Activated CD4-positive, alpha-beta T cell treated with anti-CD3 and anti-CD28 coated beads, Interleukin-2, amount 10 ng/mL, durations not matched to agents 7 days and 5 days (primary cell): Measurements from ENCODE around the gene KAZN. TPM values are rescaled to one million over a fixed set of nuclear protein-coding genes. Genes with fewer than 3 reads are reported as not detected.

Experiments used
- CTCF ChIA-PET: fragments of 350-600 bp; sonication (Branson Sonifier 250); formaldehyde crosslinking; loops from one replicate; lab custom pipeline; 2021; ENCODE audit warnings: antibody characterized with exemption; lab: Charles Lee
- POLR2A ChIA-PET: fragments of 350-600 bp; sonication (Branson Sonifier 250); formaldehyde crosslinking; loops from one replicate; lab custom pipeline; 2021; ENCODE audit warnings: antibody characterized with exemption; lab: Charles Lee
- DNase-seq: peaks from one replicate; pipeline ENCODE4 v3.0.0-alpha.2; 2020
- H3K27ac Mint-ChIP-seq: one replicate; pipeline ENCODE4 v1.8.0; 2021; ENCODE audit warnings: mild to moderate bottlenecking, moderate library complexity, mixed read lengths
- H3K27me3 Mint-ChIP-seq: one replicate; pipeline ENCODE4 v1.8.0; 2021; ENCODE audit warnings: mixed read lengths
- H3K36me3 Mint-ChIP-seq: one replicate; pipeline ENCODE4 v1.8.0; 2021; ENCODE audit warnings: low read depth, mixed read lengths
- H3K4me1 Mint-ChIP-seq: one replicate; pipeline ENCODE4 v1.8.0; 2021; ENCODE audit warnings: mixed read lengths
- H3K4me3 Mint-ChIP-seq: one replicate; pipeline ENCODE4 v1.8.0; 2021; ENCODE audit warnings: mild to moderate bottlenecking, moderate library complexity, mixed read lengths
- H3K9me3 Mint-ChIP-seq: one replicate; pipeline ENCODE4 v1.8.0; 2021; ENCODE audit warnings: mixed read lengths
- total RNA-seq, 2 experiments: library from RNA; stranded (reverse); gene quantifications; one replicate each; pipeline ENCODE4 v1.2.3, GENCODE V29; 2021

The KAZN gene
- total RNA-seq, 2 experiments from 2014 or later = 0.21 to 0.22 TPM

DNA sequence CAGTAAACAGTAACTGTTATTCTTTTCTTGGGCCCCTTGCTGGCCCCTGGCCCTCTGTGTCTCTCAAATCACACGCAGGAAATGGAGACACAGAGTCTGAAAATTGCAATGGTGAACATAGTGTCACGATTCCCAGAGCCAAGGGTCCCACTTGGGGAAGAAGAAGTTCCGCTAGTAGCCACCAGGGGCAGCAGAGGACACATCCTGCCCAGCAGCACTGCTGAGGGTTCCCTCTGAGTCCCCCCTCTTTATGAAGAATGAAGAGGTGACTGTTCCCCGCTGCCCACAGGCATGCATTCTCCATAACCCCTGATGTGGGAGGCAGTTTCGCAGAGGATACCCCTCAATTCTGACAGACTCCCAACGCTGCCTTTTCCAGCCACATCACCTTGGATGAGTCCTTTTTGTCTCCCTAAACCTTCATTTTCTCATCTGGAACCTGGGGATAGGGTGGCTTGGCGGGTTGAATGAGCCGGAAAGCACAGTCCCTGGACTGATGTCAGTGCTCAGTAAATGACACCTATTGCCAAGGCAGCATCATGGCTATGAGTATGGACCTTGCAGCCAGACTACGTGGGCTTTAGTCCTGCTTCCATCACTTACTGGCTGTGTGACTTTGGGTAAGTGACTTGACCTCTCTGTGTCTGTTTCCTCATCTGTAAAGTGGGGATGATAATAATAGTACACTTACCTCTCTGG lies 317.0 kb downstream of the KAZN start:
- no peaks in the 10 kb centered on the region for H3K4me1 Mint-ChIP-seq
- DNase-seq = peak; percentile 54
- ChIA-PET CTCF (no interaction called here), POLR2A (no interaction called here)
- H3K9me3 Mint-ChIP-seq = no peaks in the 10 kb centered on the region
- H3K27ac Mint-ChIP-seq = no peak overlapping the region
- H3K36me3 Mint-ChIP-seq = no peaks in the 10 kb centered on the region
- H3K27me3 Mint-ChIP-seq = peaks cover 2% of the 10 kb centered on the region
- H3K4me3 Mint-ChIP-seq = no peak overlapping the region

DNA sequence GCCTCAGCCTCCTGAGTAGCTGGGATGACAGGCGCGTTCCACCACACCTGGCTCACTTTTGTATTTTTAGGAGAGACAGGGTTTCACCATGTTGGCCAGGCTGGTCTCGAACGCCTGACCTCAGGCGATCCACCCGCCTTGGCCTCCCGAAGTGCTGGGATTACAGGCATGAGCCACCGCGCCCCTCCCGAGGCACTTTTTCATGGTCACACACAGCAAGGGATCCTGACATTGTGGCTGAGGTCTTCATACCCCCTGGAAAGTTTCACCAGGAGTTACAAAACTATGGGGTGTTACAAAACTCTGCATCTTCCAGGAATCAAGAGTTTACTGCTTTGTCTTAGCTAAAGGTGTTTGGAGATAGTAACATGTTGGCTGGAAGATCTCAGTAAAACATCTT lies 320.8 kb downstream of the KAZN start:
- CTCF ChIA-PET = no interaction called here
- DNase-seq = no peak
- POLR2A ChIA-PET = no interaction called here
- Mint-ChIP-seq H3K9me3 (no peaks in the 10 kb centered on the region), H3K36me3 (no peaks in the 10 kb centered on the region), H3K4me3 (no peak overlapping the region), H3K27ac (no peak overlapping the region), H3K4me1 (peaks cover 3% of the 10 kb centered on the region), H3K27me3 (peaks cover 12% of the 10 kb centered on the region)

DNA sequence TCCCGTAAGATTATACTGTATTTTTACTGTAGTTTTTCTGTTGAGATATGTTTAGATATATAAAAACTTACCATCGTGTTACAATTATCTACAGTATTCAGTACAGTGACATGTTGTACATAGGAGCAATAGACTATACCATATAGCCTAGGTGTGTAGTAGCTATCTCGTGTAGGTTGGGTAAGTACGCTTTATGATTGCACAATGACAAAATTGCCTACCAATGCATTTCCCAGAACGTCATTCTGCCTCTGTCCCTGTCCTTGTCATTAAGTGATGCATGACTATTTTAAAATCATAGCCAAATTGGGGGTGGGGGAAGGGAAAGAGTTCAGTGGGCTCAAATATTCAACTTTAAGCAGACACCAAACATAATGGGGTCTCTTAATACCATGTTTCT lies 321.3 kb downstream of the KAZN start:
- Mint-ChIP-seq H3K27me3 (peaks cover 12% of the 10 kb centered on the region), H3K27ac (no peak overlapping the region), H3K36me3 (no peaks in the 10 kb centered on the region), H3K4me1 (peaks cover 3% of the 10 kb centered on the region), H3K4me3 (no peak overlapping the region), H3K9me3 (no peaks in the 10 kb centered on the region)
- CTCF ChIA-PET = no interaction called here
- no peak for DNase-seq
- POLR2A ChIA-PET = no interaction called here

DNA sequence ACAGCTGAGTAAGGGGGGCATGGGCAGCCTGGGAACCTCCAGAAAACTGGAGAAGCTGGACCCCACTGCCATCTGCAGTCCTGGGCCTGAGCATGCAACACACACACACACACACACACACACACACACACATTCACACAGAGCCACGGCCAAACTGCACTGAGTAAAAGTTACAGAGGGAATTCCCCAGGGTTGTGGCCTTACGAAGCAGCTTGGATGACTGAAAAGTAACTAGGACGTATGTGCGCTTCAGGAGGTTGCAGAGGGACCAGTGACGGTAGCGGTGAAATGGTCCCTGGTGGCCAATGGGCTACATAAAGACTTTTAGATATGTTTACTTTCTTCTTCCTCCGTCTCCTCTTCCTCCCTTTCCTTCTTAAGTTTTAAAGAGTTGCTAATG lies 322.6 kb downstream of the KAZN start:
- DNase-seq = no peak
- Mint-ChIP-seq H3K27me3 (peaks cover 25% of the 10 kb centered on the region), H3K27ac (no peak overlapping the region), H3K36me3 (no peaks in the 10 kb centered on the region), H3K4me3 (no peak overlapping the region), H3K4me1 (peaks cover 8% of the 10 kb centered on the region), H3K9me3 (no peaks in the 10 kb centered on the region)
- CTCF ChIA-PET = no interaction called here
- POLR2A ChIA-PET = no interaction called here

DNA sequence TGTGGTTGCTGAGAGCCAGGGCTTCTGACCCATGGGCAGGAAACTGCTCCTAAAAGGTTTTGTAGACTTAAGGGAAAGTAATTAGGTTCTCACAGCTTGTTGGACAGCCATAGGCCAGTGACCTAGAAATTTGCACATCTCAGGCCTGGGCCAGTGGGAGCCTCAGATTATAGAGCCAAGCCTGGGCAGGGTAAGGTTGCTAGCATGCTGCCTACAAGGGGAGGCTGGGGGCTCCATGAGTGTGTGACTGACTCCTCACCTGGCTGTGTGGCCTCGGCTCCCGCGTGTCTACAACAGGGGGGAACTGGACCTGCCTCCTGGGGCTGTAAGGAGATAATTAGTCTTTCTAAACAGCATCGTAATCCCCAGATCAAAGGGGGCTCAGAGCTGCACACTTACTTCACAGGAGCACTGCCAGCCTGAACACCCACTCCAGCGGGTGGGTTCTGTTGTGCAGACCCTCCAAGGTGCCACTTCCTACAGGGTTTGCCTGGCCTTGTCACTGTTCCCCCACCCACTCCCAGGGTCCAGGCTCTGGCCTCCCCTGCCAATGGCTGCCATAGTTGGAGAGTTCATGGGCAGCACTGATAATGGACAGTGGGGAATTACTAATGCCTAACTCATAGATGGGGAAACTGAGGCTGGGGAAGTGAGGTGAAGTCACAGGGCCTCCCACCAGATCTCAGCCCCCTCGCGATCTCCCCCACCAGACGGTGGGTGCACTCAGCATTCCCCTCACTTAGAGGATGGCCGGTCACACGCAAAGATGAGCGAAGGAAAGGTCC lies 324.6 kb downstream of the KAZN start:
- Mint-ChIP-seq H3K4me1 (peaks cover 8% of the 10 kb centered on the region), H3K27me3 (peaks cover 38% of the 10 kb centered on the region), H3K36me3 (no peaks in the 10 kb centered on the region), H3K9me3 (no peaks in the 10 kb centered on the region), H3K27ac (no peak overlapping the region), H3K4me3 (peak overlapping the region; percentile 59)
- ChIA-PET POLR2A (no interaction called here), CTCF (no interaction called here)
- no peak for DNase-seq

DNA sequence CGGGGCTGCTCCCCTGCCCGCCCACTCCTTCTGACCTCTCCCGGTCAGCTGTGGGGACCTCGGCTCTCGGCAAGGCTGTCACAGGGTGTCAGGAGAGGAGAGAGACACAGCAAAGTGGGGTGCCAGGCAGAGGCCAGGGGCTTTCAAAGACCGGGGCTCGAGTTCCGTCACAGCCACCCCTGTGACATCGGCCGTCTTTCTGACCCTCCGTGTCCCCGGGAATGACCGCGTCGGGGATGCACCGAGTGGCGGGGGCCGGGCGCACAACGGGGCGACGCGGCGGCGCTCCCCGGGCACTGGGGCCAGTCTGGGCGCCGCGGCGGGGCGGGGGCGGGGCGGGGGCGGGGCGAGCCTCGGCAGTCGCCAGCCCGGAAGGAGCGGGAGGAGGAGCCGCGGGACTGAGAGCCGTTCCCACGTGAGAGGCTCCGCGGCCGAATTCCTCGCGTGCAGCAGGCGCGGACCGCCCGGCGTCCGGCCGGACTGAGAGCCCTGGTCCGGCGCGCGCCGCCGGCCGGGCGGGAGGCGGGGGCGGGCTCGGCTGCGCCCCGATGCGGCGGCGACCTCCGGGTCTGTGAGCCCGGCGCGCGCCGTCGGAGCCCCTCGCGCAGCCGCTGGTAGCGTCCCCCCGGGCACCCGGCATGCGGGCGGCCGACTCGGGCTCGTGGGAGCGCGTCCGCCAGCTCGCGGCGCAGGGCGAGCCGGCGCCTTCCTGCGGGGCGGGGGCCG lies 325.4 kb downstream of the KAZN start:
- POLR2A ChIA-PET = no interaction called here
- Mint-ChIP-seq H3K27ac (no peak overlapping the region), H3K4me1 (peaks cover 8% of the 10 kb centered on the region), H3K27me3 (peaks cover 40% of the 10 kb centered on the region), H3K4me3 (peak overlapping the region; percentile 59), H3K9me3 (no peaks in the 10 kb centered on the region), H3K36me3 (no peaks in the 10 kb centered on the region)
- DNase-seq = peak; percentile 50
- CTCF ChIA-PET = no interaction called here

DNA sequence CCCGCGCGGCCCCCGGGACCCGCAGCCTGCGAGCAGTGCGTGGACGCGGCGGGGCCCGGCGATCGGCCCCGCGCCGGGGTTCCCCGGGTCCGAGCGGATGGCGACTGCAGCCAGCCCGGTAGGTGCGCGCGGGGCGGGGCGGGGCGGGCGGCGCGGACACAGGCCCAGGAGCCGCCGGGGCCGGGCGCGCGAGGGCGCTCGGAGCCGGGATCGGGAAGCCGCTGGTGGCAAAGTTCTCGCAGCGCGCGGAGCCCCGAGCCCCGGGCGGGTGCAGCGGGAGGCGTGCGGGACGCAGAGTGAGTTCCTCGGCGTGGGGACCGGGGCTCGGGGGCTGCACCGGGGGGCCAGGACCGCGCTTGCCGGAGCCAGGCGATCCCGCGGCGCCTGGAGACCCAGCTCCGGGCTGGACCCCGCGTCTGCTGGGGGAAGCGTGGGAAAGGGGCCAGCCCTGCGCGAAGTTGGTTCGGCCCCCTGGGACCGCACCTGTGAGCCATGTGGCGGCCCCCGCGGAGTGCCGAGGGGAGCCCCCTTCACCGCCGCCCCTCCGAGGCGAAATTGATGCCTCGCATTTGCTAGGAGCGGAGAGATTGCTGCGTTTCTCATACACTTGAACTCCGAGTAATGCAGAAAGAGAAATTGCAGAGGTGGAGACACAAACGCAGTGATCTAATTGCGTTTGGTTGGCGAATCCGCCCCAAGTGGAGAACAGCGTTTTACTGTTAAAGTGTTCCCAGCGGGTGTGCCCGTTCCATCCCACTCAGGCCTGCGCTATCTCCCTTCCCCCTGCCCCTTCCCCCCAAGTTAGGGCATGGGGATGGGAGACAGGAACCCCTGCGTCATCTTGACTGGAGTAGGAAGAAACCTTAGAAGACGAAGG lies 326.2 kb downstream of the KAZN start:
- ChIA-PET POLR2A (no interaction called here), CTCF (no interaction called here)
- H3K27ac Mint-ChIP-seq = no peak overlapping the region
- no peaks in the 10 kb centered on the region for H3K9me3 Mint-ChIP-seq
- H3K36me3 Mint-ChIP-seq = no peaks in the 10 kb centered on the region
- H3K4me1 Mint-ChIP-seq = peaks cover 8% of the 10 kb centered on the region
- H3K27me3 Mint-ChIP-seq = peaks cover 40% of the 10 kb centered on the region
- peak; percentile 11 for DNase-seq
- peak overlapping the region; percentile 34 for H3K4me3 Mint-ChIP-seq

DNA sequence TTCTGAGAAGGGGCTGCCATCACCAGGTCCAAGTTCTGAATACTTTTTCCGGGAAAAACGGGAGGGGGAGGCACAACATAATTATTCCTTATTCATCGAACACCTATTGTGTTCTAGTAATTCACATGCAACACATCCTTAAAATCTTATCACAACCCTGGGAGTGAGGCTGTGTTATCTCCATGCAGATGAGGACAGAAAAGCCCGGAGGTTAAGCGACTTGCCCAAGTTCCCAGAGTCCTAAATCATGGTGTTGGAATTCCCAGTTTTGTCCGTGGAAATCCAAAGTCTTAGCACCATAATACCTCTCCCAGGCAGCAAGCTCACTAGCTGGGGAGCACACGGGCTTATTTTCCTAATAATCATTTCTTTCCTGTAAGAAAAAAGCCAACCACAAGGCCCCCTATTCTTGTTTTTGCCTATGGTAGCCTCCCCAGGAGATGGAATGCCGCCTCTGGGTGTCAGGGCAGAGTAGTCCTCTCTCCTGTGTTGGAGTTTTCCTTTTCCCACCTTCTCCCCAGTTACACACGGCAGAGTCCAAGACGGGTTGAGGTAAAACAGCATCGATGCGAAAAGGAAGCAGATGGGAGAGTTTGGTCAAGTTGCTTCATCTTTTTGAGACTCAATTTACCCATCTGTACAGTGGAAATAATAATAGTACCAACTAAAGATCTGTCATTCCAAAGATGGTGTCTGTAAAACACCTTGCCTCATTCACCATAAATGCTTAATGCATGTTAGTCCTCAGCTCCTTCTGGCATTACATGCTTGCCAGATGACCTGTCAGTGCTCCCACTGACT lies 327.1 kb downstream of the KAZN start:
- H3K4me1 Mint-ChIP-seq = peaks cover 8% of the 10 kb centered on the region
- H3K27me3 Mint-ChIP-seq = peaks cover 38% of the 10 kb centered on the region
- no peak overlapping the region for H3K27ac Mint-ChIP-seq
- ChIA-PET CTCF (no interaction called here), POLR2A (no interaction called here)
- no peak overlapping the region for H3K4me3 Mint-ChIP-seq
- no peaks in the 10 kb centered on the region for H3K9me3 Mint-ChIP-seq
- no peaks in the 10 kb centered on the region for H3K36me3 Mint-ChIP-seq
- DNase-seq = no peak

DNA sequence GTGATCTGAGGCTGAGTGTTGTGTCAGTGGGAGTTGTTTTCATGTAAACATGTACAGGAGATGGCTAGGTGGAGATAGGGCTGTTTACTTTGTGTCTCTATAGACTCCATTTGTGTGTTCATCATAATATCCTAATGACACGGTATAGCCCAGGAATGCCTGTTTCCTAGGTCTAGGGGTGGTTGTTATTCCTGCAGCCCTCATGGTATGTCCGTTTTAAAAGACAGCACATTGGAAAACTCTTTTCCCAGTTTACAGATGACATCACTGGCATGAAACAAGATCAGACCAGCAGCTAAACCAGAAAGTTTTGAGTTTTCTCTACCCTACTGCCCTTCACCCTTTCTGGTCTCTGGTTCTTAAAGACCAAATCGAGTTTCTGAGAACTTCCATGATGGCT lies 327.7 kb downstream of the KAZN start:
- Mint-ChIP-seq H3K27ac (no peak overlapping the region), H3K4me3 (no peak overlapping the region), H3K4me1 (peaks cover 8% of the 10 kb centered on the region), H3K36me3 (no peaks in the 10 kb centered on the region), H3K27me3 (peaks cover 34% of the 10 kb centered on the region), H3K9me3 (no peaks in the 10 kb centered on the region)
- DNase-seq = no peak
- CTCF ChIA-PET = no interaction called here
- POLR2A ChIA-PET = no interaction called here

DNA sequence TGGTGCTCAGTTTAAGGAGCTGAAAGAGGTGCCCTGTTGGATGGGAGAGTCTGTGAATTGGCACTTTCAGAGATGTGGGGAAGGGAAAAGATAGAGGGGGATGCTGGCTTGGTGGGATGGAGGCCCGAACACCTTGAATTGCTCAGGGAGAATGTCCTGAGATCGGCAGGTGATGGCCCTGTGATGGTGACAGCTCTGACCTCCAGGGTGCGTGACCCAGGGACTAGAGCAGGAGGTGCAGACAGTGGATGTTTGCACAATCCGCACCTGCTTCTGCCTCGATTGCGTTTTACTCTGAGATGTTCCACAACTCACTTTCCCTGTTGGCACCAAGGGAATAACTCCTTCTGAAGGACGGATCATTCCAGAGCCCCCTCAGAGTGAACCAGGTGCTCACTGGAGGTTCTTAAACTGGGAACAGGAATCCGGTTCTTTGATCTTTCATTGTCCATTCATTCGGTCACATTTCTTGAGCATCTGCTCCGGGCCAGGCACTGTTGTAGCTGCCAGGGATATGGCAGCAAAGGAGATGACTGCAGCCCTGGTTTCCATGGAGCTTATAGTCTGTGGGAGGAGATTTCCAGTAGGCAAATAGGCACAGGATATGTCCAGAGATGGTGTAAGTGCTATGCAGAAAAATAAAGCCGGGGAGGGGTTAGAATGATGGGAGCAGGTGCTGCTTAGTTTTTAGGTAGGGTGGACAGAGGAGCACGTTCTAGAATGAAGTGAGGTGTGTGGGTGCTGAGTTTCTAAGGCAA lies 328.5 kb downstream of the KAZN start:
- Mint-ChIP-seq H3K4me3 (no peak overlapping the region), H3K27me3 (peaks cover 34% of the 10 kb centered on the region), H3K9me3 (no peaks in the 10 kb centered on the region), H3K4me1 (peaks cover 8% of the 10 kb centered on the region), H3K36me3 (no peaks in the 10 kb centered on the region), H3K27ac (no peak overlapping the region)
- no peak for DNase-seq
- CTCF ChIA-PET = no interaction called here
- POLR2A ChIA-PET = no interaction called here

DNA sequence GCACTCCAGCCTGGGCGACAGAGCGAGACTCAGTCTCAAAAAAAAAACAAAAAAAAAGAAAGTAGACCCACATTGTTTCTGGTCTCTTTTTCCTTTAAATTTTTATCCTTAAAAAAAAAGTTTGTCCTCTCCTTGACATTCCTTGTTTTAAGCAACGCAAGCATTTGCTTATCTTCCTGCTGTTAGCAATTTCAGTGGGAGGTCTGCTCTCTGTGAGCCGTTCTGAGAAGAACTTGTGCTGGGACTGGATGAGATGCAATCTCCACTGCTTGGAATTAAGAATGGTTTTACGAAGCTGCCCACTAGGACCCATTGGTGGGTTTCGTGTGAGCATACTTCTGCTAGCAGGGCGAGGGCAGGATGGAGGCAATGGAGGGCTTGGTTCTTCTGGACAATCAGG lies 329.9 kb downstream of the KAZN start:
- POLR2A ChIA-PET = no interaction called here

More for the DNA sequence above, 329.9 kb downstream of the KAZN start:
- CTCF ChIA-PET = no interaction called here
- H3K4me1 Mint-ChIP-seq = peaks cover 7% of the 10 kb centered on the region
- H3K4me3 Mint-ChIP-seq = no peak overlapping the region
- DNase-seq = no peak
- no peaks in the 10 kb centered on the region for H3K9me3 Mint-ChIP-seq
- no peaks in the 10 kb centered on the region for H3K36me3 Mint-ChIP-seq
- no peak overlapping the region for H3K27ac Mint-ChIP-seq
- peaks cover 32% of the 10 kb centered on the region for H3K27me3 Mint-ChIP-seq
